CD4-positive, alpha-beta T cell treated with Interleukin-1 beta for 1 hour (primary cell): ENCODE data around the gene THUMPD2.
"Not testable (repeated sequence)": the region's sequence is repeated elsewhere in the genome, so short reads cannot be mapped to it uniquely, and the experiment has no call there.

Experiments used
- DNase-seq, 2 donors: peaks; one replicate each; pipeline ENCODE4 v3.0.0-alpha.2; 2020 to 2022

Gene THUMPD2

DNA sequence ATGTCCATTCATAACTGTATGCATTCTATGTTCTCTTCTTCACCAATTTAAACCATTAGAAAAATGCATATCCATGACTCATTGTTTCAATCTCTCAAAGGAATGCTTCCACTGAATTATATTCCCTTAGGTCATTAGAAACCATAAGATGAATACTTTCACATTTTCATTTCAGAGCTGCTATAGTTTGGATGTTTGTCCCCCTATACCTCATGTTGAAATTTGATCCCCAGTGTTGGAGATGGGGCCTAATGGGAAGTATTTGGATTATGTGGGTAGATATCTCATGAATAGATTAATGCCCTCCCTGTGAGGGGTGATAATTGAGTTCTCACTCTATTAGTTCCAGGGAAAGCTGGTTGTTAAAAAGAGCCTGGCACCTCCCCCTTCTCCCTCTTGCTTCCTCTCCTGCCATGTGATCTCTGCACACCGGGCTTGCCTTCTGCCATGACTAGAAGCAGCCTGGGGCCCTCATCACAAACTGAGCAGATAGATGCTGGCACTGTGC, 35.7 kb downstream of the THUMPD2 start:
- no peak for DNase-seq

DNA sequence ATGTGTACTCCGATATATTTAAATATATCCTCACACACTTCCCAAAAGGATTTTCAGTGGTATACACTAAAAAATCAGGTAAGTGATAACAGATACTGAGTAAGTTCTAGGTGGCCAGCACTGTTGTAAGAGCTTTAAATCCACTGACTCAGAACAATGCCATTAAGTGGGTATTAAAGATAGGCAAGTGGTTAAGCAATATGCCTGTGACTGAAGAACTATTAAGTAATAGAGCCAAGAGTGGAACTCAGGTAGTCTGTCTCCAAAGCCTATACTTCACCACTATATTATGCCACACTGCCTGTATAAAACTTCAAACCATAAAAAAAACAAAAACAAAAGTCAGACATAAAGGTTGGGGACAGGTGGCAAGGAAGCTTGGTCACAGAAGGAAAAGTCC, 37.2 kb downstream of the THUMPD2 start:
- DNase-seq = no peak

DNA sequence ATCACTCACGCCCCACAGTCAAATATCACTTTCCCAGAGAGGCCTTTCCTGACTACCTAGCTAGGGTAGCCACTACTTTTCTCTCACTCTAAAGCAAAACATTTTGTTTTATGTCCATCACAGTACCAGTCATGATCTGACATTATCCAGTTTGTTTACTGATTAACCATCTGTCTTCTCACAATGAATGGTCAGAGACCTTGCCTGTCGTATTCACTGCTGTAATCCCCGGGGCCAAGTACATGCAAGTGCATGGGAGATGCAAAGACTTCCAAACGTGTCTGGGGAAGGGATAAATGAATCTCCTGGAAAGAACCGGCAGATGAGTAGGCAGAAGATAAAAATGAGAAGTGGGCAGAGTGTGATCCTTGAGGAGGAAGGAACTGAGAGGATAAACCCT, 39.7 kb downstream of the THUMPD2 start:
- DNase-seq = no peak

DNA sequence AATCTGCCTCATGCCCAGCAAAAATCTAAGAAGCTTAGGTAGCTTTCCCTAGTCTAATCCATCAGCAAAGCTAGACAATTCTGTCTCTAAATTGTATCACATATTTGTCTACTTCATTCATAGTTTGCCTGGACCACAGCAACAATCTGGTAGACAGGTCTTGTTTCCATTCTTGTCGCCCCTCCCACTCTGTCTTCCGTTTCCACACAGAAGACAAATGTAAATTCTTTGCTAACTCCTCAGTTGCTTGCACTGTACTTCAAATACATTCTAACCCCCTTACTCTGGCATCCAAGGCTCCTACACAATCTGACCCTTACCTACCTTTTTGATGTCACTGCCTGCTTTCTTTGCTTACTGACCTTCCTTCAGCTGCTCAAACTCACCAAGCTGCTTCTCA, 40.1 kb downstream of the THUMPD2 start:
- no peak for DNase-seq

GRCh38 chr2:39737661-39738060, 41.4 kb downstream of the THUMPD2 start:
- DNase-seq = no peak

DNA sequence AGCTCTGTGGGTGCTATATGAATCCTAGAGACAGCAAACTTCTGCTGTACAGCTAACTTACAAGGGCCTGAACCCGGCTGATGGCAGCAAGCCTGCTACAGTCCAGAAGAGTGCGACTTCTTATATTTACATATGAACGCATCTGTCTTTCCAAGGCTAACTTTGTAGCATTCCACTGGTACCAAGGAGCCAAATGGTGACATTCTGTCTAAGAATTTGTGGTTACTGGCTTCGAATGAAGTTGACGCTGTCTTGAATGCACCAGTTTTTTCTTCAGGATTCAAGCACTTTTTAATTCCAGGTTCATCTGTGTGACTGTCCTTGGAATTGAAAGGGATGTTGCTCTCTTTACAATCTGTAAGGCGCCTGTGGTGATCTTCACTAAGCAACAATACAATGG, 42.4 kb downstream of the THUMPD2 start:
- no peak for DNase-seq

- no peak for DNase-seq
Observed at GRCh38 chr2:39735648-39736047, 43.4 kb downstream of the THUMPD2 start.

GRCh38 chr2:39734445-39734844, 44.6 kb downstream of the THUMPD2 start:
- DNase-seq = no peak

- no peak for DNase-seq
Observed at GRCh38 chr2:39733070-39733674, 45.9 kb downstream of the THUMPD2 start.

DNA sequence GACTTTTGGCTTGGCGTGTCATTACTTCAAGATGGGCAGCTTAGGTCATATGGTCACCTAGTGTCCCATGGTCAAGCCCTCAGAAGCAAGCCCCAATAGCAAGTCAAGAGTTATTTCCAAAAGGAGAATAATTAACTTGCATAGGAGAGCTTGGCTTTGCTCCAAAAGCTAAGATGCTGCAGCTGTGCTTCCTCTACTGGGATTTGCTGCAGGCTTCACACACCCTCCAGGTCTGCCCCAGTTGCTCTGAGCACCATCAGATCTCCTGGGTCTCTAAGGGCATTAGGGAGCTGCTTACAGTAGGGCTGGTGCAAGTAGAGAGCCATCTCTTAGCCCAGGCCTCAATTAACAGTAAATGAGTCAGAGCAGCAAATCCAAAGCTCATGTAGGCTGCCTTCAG, 46.6 kb downstream of the THUMPD2 start:
- no peak for DNase-seq

DNA sequence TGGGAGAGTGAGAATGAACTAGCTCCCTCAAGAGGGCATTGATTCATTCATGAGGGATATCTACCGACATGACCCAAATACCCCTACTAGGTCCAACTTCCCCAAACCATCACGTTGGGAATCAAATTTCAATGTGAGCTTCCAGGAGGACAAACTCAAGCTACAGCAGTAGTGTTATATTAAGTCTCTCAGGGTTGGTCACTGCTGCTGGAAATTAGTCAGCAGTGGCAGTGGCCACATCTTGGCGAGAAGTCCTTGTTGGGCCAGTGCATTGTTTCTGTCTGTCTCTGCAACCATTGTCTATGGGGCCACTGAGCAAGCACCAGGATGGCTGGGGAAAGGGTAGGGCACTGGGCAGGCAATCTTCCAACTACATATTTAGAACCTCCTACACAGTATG, 47.5 kb downstream of the THUMPD2 start:
- DNase-seq = no peak

DNA sequence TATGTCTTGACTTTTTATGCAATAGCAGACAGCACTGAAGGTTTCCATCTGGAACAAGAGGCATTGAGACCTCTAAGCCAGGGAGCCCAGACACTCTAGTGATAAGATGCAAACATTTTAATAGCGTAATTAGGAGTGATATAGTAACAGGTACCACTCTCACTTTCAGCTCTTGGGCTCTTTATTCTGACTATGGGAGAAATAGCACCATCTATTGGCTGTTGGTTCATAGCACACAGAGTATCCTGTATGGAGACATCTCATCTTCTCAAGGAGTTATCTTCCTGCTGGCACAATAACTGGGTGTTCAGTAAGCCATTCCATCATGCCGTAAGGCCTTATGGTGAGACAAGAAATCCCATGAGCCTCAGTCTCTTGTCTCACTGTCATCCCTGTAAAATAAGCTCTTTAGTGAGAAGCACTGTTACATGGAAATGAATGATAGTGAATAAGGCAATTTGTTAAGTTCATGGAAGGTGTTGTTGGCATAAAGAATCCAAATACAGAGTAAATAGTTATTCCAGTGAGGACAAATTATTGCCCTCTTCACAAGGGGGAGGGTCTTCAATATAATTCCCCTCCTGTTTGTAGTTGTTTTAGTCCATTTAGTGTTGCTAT, 48.3 kb downstream of the THUMPD2 start:
- DNase-seq = peak in 1 of 2 donors; percentile 4

GRCh38 chr2:39730276-39730675, 48.8 kb downstream of the THUMPD2 start:
- no peak for DNase-seq

- peak; percentile 1 to 9 for DNase-seq
Observed at GRCh38 chr2:39728941-39729351, 50.1 kb downstream of the THUMPD2 start.

DNA sequence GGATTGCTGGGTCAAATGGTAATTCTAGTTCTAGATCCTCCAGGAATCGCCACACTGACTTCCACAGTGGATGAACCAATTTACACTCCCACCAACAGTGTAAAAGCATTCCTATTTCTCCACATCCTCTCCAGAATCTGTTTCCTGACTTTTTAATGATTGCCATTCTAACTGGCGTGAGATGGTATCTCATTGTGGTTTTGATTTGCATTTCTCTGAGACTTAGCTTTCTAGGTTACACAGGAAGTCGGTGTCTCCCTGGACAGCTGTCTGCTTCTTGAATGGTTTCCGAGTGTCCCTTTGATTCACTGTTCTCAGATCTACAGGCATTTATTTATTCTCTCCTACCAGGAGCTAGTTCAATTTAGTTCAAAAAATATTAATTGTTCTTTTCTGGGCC, 51.0 kb downstream of the THUMPD2 start:
- not testable (repeated sequence) for DNase-seq

DNA sequence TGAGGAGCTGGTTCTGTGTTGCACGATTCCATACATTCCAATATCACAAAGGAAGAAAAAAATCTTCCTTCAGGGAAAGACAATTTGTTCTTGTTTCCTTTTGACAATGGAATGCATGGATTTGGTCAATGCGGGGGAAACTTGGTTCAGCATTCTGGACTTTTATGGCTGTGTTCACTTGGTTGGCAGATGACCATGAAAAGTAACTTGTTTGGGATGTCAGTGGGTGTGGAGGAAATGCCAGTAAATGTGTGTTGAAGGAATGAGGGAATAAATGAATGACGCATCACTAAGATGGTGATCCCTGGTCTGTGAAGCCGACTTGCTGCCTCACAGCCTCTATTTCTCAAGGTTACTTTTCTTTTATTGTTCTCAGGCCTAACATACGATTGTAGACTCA, 53.7 kb downstream of the THUMPD2 start:
- DNase-seq = no peak

DNA sequence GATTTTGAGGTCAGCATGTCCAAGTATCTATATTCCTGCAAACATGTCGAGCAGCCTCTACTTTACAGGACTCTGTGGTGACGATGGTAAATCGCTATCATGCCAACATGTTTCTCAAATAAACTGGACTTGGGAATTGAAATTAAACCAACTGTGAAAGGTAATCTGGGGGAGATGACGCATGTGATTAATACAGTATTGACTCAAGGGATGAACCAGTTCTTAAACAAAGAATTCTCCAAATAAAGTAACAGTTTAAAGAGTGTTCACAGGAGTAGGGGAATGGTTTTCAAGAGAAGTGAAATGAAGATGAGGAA, 54.3 kb downstream of the THUMPD2 start:
- no peak for DNase-seq

- no peak for DNase-seq
Observed at GRCh38 chr2:39723946-39724827, 54.9 kb downstream of the THUMPD2 start.

DNA sequence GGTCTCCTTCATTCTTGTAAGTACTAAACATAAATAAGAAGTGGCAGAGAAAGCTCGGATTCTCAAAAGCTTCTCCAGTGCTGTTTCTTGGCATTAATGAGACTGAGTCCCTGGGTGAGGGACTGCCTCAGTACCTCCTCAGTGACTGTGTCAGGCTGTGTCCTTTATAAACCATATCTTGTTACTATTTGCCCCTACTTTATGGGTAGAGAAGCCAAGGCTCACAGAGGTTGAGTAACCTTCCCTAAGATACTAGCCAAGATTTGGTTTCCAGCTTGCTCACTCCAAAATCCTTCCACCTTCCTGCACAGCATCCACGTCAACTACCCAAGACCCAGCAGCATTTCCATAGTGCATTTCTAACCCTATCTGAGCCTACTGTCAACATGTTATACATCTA, 55.6 kb downstream of the THUMPD2 start:
- DNase-seq = no peak

DNA sequence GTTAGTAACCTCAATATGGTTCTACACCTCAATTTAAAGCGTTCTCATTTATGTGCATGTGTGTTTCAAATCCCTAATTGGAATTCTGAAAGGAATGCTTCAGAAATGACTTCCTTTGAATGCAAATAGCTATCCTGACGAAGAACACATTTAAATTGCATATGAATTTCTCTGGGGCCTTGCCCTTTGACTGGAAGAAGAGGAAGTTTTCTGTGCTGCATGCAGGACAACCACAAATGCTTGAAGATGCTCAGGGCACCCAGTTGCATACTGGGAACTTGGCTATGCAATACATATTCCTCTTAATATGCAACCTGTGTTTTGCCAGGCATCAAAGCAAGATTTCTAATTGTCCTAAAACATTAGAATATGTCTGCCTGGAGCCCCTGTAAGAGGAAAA, 58.1 kb downstream of the THUMPD2 start:
- DNase-seq = no peak

DNA sequence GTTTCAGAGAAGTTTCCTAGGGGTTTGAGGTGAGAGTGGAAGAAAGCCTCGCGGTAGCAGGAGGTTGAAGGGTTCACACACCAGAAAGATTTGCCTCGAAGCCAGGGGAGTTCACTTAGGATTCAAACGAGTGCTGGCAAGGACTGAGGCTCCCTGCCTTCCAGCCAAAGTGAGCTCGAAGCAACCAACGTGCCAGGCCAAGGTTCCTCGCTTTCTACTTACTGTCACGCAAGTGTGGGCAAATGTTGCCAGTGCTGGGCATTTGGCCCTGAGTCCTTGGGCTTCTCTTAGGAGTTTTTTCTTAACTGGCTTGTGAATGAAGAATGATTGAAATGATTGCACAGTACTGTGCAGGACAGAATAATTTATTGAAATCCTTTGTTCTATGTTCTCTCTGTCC, 59.7 kb downstream of the THUMPD2 start:
- no peak for DNase-seq

DNA sequence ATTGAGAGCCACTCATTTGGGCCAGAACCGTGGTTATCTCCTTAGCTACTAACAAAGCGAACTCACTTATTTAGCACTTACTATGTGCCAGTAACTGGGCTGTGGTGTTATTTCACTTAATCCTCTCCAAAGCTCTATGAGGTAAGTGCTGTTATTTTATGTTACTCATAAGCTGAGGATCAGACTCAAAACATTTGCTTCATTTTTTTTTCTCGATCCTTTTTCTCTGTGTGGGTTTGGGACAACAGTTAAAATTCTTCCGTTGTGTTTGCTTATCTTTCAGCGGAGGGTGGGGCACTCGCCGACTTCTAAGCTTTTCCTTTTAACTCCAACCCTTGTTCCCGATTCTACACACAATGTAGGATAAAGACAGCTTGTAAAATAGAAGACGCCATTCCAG, 60.6 kb downstream of the THUMPD2 start:
- no peak for DNase-seq

GRCh38 chr2:39717067-39717466, 62.0 kb downstream of the THUMPD2 start:
- no peak for DNase-seq

- DNase-seq = no peak
Observed at GRCh38 chr2:39715822-39716221, 63.2 kb downstream of the THUMPD2 start.
